A549 (cell line): ENCODE data around the gene TRPM4. TPM values are rescaled to one million over a fixed set of nuclear protein-coding genes. Genes with fewer than 3 reads are reported as not detected.
"Not testable (repeated sequence)": the region's sequence is repeated elsewhere in the genome, so short reads cannot be mapped to it uniquely, and the experiment has no call there.

Source experiments
- ATAC-seq, 2 experiments: fragments of 200-7000 bp in 1 of 2; fragments of >200 bp in 1 of 2; cut with Nextera tagmentation in 1 of 2; cut with Tn5 transposase in 1 of 2; 3 replicates each; pipeline versions ENCODE4 v1.8.0 to v1.9.1; 2018 to 2020; ENCODE audit warnings: mild to moderate bottlenecking in 1 of 2, moderate library complexity in 1 of 2
- CTCF ChIA-PET: fragments of 300-600 bp; sonication (Branson Sonifier 250); formaldehyde crosslinking; extraction: SDS; loops from one replicate; lab custom pipeline; 2021; ENCODE audit warnings: antibody characterized with exemption, inconsistent platforms; lab: Yijun Ruan, JAX
- POLR2A ChIA-PET: fragments of 350-600 bp; formaldehyde crosslinking; extraction: SDS; loops from one replicate; lab custom pipeline; 2021; ENCODE audit warnings: antibody characterized with exemption, inconsistent platforms; lab: Yijun Ruan, JAX
- DNase-seq, 2 experiments: peaks; one replicate each; pipeline versions ENCODE4 v3.0.0 to v3.0.0-alpha.2; 2011 to 2016; ENCODE audit warnings: low read depth in 1 of 2, low spot score in 1 of 2
- FAIRE-seq: peaks from 2 replicates; lab custom pipeline; 2011; peaks lifted over from hg19 to GRCh38; lab: Jason Lieb, UNC
- H3K27ac ChIP-seq, 2 experiments: fragments of >200 bp; sonication (Bioruptor Twin); formaldehyde crosslinking; 3 replicates each; pipeline ENCODE4 v1.5.1; 2016 to 2017
- H3K4me1 ChIP-seq: fragments of >200 bp; sonication (Bioruptor Twin); formaldehyde crosslinking; 3 replicates; pipeline ENCODE4 v1.6.1; 2016
- H3K4me2 ChIP-seq: fragments of >200 bp; sonication (Bioruptor Twin); formaldehyde crosslinking; 3 replicates; pipeline ENCODE4 v1.6.1; 2016
- H3K4me3 ChIP-seq: fragments of >200 bp; sonication (Bioruptor Twin); formaldehyde crosslinking; 3 replicates; pipeline ENCODE4 v1.5.1; 2016
- H3K9me3 ChIP-seq: fragments of >200 bp; sonication (Bioruptor Twin); formaldehyde crosslinking; 3 replicates; pipeline ENCODE4 v1.6.1; 2016
- BCL3 ChIP-seq: fragments of >200 bp; sonication (Bioruptor Twin); formaldehyde crosslinking; IDR thresholded peaks from 3 replicates; pipeline ENCODE4 v1.6.1; 2016
- BHLHE40 ChIP-seq: IDR thresholded peaks from 2 replicates; pipeline ENCODE4 v1.6.1; 2012; ENCODE audit warnings: low read depth, low read length, inconsistent platforms
- CHD4 ChIP-seq: fragments of 200-600 bp; sonication (generic); IDR thresholded peaks from 2 replicates; pipeline ENCODE4 v1.6.1; 2016; ENCODE audit warnings: antibody characterized with exemption, mild to moderate bottlenecking, borderline replicate concordance
- CTCF ChIP-seq: fragments of >200 bp; sonication (Bioruptor Twin); formaldehyde crosslinking; IDR thresholded peaks from 3 replicates; pipeline ENCODE4 v1.5.1; 2016
- ESRRA ChIP-seq: fragments of 150-350 bp; IDR thresholded peaks from 2 replicates; pipeline ENCODE4 v1.6.1; 2014; ENCODE audit warnings: mild to moderate bottlenecking, low read length, borderline replicate concordance
- FOSB ChIP-seq: fragments of 250-450 bp; sonication (Bioruptor Pico); IDR thresholded peaks from 2 replicates; pipeline ENCODE4 v1.5.0; 2020; ENCODE audit warnings: mild to moderate bottlenecking, moderate library complexity
- FOSL2 ChIP-seq, 2 experiments: fragments of 450-650 bp in 1 of 2; fragments of >200 bp in 1 of 2; sonication (Bioruptor Twin) in 1 of 2; formaldehyde crosslinking; IDR thresholded peaks; 2 replicates each; pipeline versions ENCODE4 v1.5.0 to v1.6.1; 2016 to 2020; ENCODE audit warnings: mild to moderate bottlenecking in 1 of 2, moderate library complexity in 1 of 2
- FOXS1 ChIP-seq: fragments of 250-450 bp; sonication (Bioruptor Pico); IDR thresholded peaks from 2 replicates; pipeline ENCODE4 v1.5.0; 2020; ENCODE audit warnings: mild to moderate bottlenecking, moderate library complexity
- HEYL ChIP-seq: fragments of 250-450 bp; sonication (Bioruptor Pico); IDR thresholded peaks from 2 replicates; pipeline ENCODE4 v1.8.0; 2021; ENCODE audit warnings: mild to moderate bottlenecking, moderate library complexity
- JUN ChIP-seq, 2 experiments: fragments of >200 bp; sonication (Bioruptor Twin); formaldehyde crosslinking; IDR thresholded peaks; 2 replicates in 1 of 2; 3 replicates in 1 of 2; pipeline ENCODE4 v1.6.1; 2016 to 2017
- KDM1A ChIP-seq: fragments of 200-600 bp; sonication (generic); IDR thresholded peaks from 2 replicates; pipeline ENCODE4 v1.6.1; 2016; ENCODE audit warnings: low read depth, mild to moderate bottlenecking
- MAFK ChIP-seq: fragments of 450-650 bp; IDR thresholded peaks from 2 replicates; pipeline ENCODE4 v1.6.1; 2014; ENCODE audit not compliant: partially characterized antibody
- MAZ ChIP-seq: fragments of 150-350 bp; IDR thresholded peaks from 2 replicates; pipeline ENCODE4 v1.6.1; 2014; ENCODE audit warnings: antibody characterized with exemption, low read depth, low read length, borderline replicate concordance
- MYC ChIP-seq: IDR thresholded peaks from 2 replicates; pipeline ENCODE4 v1.6.1; 2012; ENCODE audit warnings: mild to moderate bottlenecking, inconsistent platforms, low read length, improper control_type of control experiment, borderline replicate concordance
- RARB ChIP-seq: fragments of 250-450 bp; sonication (Bioruptor Pico); IDR thresholded peaks from 2 replicates; pipeline ENCODE4 v1.8.0; 2021; ENCODE audit warnings: mild to moderate bottlenecking, moderate library complexity
- TP53 ChIP-seq: fragments of 250-450 bp; sonication (Bioruptor Pico); IDR thresholded peaks from 2 replicates; pipeline ENCODE4 v1.5.0; 2021; ENCODE audit warnings: mild to moderate bottlenecking, moderate library complexity
- ZC3H11A ChIP-seq: fragments of 450-650 bp; IDR thresholded peaks from 2 replicates; pipeline ENCODE4 v1.6.1; 2014; ENCODE audit warnings: antibody characterized with exemption, mild to moderate bottlenecking
- ZSCAN20 ChIP-seq: fragments of 250-450 bp; sonication (Bioruptor Pico); IDR thresholded peaks from 2 replicates; pipeline ENCODE4 v1.8.0; 2022; ENCODE audit warnings: mild to moderate bottlenecking, moderate library complexity
- WGBS: methylation state at CpG from one replicate; pipeline ENCODE4 v1.1.6; 2017; ENCODE audit errors: missing lambda C conversion rate; 5-methylcytosine and 5-hydroxymethylcytosine counted together
- polyA plus RNA-seq, 4 experiments: library from polyadenylated mRNA; depleted of rRNA in 3 of 4; stranded (reverse); fragments of >200 nt; fragmentation: RNase III in 1 of 4; extraction: RNeasy Plus Mini Kit Qiagen cat#74134 plus additional on column Dnase treatment in 1 of 4; gene quantifications; 2 replicates in 3 of 4; 3 replicates in 1 of 4; pipeline ENCODE4 v1.2.3, GENCODE V29; 2011 to 2017
- TF ChIP-seq, protein P1 (sequence below): fragments of >200 bp; sonication (Bioruptor Twin); formaldehyde crosslinking; IDR thresholded peaks from 2 replicates; pipeline ENCODE4 v1.6.1; 2016
- TF ChIP-seq, protein P2 (sequence below): fragments of 450-650 bp; IDR thresholded peaks from 2 replicates; pipeline ENCODE4 v1.6.1; 2014; ENCODE audit warnings: antibody characterized with exemption

The TRPM4 gene
- polyA plus RNA-seq, 2 of the 4 experiments (the other 2 are of a cell fraction), result 4.7 to 9.1 TPM

DNA sequence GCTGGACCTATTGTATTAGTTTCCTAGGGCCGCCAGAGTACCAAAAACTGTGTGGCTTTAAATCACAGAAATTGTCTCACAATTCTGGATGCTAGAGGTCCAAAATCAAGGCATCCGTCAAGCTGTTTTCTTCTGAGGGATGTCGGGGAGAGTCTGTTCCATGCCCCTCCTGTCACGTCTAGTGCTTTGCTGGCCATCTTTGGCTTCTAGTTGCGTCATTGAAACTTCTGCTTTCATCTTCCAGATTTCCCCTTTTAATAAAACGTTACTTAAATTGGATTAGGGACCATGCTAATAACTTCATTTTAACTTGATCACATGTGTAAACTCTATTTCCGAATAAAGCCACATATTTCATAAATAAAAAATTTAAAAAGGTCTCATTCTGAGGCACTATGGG lies 47.5 kb downstream of the TRPM4 start:
- FAIRE-seq, result no peak
- no peak for ATAC-seq
- CTCF ChIA-PET, result interaction anchor here (0.9 to 6.0 kb wide), 6 partner anchors 21 to 107 kb away, joined by 3 to 25 read pairs (median 4); partner anchors contain the start of gene LIN7B

GRCh38 chr19:49209502-49209901 lies 51.9 kb downstream of the TRPM4 start:
- H3K9me3 ChIP-seq, H3K4me2 ChIP-seq, H3K4me1 ChIP-seq, FAIRE-seq, DNase-seq, POLR2A ChIA-PET, H3K27ac ChIP-seq, ATAC-seq, H3K4me3 ChIP-seq: not testable (repeated sequence)
- CTCF ChIA-PET, result interaction anchor here (1.1 to 6.0 kb wide), 13 partner anchors 9 to 422 kb away, joined by 4 to 81 read pairs (median 10); partner anchors contain the start of gene LIN7B
- 84% methylated on average over 4 of the region's 4 CpGs for WGBS

More for the DNA sequence above, 47.5 kb downstream of the TRPM4 start:
- POLR2A ChIA-PET, result no interaction called here
- TF ChIP-seq ESRRA (no peak), FOSB (CRISPR knock-in tag) (no peak), BHLHE40 (no peak), FOSL2 (IDR thresholded peaks at IDR 0.05) (no peak), FOSL2 (CRISPR knock-in tag; IDR thresholded peaks at IDR 0.05) (no peak), ZSCAN20 (CRISPR knock-in tag) (no peak), CHD4 (no peak), MAZ (no peak)
- TF ChIP-seq, protein P1, sequence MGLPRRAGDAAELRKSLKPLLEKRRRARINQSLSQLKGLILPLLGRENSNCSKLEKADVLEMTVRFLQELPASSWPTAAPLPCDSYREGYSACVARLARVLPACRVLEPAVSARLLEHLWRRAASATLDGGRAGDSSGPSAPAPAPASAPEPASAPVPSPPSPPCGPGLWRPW, result no peak
- no peak overlapping the region for H3K27ac ChIP-seq
- no peak overlapping the region for H3K4me3 ChIP-seq
- no peak overlapping the region for H3K4me2 ChIP-seq
- no peak for DNase-seq
- H3K4me1 ChIP-seq, result 0 out of 3 replicates have a peak, but pooled peaks cover 3% of the 10 kb centered on the region
- 89% methylated on average over 7 of the region's 7 CpGs for WGBS
- no peaks in the 10 kb centered on the region for H3K9me3 ChIP-seq

DNA sequence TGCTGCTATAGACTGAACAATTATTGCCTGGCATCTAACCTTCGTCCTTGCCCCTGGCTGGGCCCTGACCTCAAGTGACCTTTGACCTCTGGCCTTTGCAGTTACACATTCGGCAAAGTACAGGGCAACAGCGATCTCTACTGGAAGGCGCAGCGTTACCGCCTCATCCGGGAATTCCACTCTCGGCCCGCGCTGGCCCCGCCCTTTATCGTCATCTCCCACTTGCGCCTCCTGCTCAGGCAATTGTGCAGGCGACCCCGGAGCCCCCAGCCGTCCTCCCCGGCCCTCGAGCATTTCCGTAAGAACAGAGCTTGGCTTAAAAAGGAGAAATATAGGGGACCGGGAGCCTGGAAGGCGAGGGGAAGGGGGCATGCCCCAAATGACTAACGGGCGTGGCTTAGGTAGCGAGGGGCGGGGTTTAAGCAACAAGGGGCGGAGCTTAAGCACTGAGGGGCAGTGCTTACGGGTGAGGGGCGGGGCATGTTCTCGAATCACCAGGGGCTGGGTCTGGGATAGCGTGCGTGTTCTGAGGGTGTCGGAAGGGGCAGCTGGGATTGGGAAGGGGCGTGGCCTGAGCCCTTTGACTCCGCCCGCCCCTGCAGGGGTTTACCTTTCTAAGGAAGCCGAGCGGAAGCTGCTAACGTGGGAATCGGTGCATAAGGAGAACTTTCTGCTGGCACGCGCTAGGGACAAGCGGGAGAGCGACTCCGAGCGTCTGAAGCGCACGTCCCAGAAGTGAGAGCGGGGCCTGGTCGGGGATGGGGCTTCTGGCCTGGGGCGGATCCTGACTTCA lies 52.7 kb downstream of the TRPM4 start:
- no peak overlapping the region for H3K27ac ChIP-seq
- 87% methylated on average over 50 of the region's 50 CpGs for WGBS
- no peak overlapping the region for H3K4me3 ChIP-seq
- ChIA-PET CTCF (interaction anchor here (1.0 to 6.0 kb wide), 7 partner anchors 12 to 422 kb away, joined by 4 to 81 read pairs (median 6); no protein-coding TSS in a partner anchor), POLR2A (no interaction called here)
- FAIRE-seq, result no peak
- 0 out of 3 replicates have a peak, but pooled peaks cover 3% of the 10 kb centered on the region for H3K4me1 ChIP-seq
- DNase-seq, result peak in 1 of 2 experiments; percentile 69
- H3K9me3 ChIP-seq, result no peaks in the 10 kb centered on the region
- ATAC-seq, result peak; percentile 27 to 57; a peak in 3 of 6 replicates
- no peak overlapping the region for H3K4me2 ChIP-seq
- TF ChIP-seq HEYL (CRISPR knock-in tag) (no peak), ESRRA (peak; percentile 42; the same call in 1 of the 2 replicates)

- CTCF ChIA-PET, result interaction anchor here (1.0 to 7.2 kb wide), 7 partner anchors 13 to 136 kb away, joined by 4 to 93 read pairs (median 25); no protein-coding TSS in a partner anchor
- 92% methylated on average over 18 of the region's 19 CpGs for WGBS
- no peak overlapping the region for H3K4me3 ChIP-seq
- H3K27ac ChIP-seq, result no peak overlapping the region
- no peaks in the 10 kb centered on the region for H3K9me3 ChIP-seq
- ATAC-seq (no peak), FAIRE-seq (no peak)
- 0 out of 3 replicates have a peak, but pooled peaks cover 3% of the 10 kb centered on the region for H3K4me1 ChIP-seq
- no peak overlapping the region for H3K4me2 ChIP-seq
- TF ChIP-seq BHLHE40, result no peak
- no peak for TF ChIP-seq RARB (CRISPR knock-in tag)
- TF ChIP-seq MYC, result no peak
- no peak for TF ChIP-seq ZC3H11A
- TF ChIP-seq BCL3, result no peak
- no peak for TF ChIP-seq FOXS1 (CRISPR knock-in tag)
- TF ChIP-seq HEYL (CRISPR knock-in tag), result no peak
- TF ChIP-seq CTCF, result no peak
- TF ChIP-seq FOSL2 (IDR thresholded peaks at IDR 0.05), result no peak
- TF ChIP-seq FOSL2 (CRISPR knock-in tag; IDR thresholded peaks at IDR 0.05), result no peak
- no peak for TF ChIP-seq KDM1A
- TF ChIP-seq MAFK, result no peak
- TF ChIP-seq, protein P2, sequence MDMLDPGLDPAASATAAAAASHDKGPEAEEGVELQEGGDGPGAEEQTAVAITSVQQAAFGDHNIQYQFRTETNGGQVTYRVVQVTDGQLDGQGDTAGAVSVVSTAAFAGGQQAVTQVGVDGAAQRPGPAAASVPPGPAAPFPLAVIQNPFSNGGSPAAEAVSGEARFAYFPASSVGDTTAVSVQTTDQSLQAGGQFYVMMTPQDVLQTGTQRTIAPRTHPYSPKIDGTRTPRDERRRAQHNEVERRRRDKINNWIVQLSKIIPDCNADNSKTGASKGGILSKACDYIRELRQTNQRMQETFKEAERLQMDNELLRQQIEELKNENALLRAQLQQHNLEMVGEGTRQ, result no peak
- TF ChIP-seq TP53 (CRISPR knock-in tag), result no peak
- no peak for TF ChIP-seq JUN (IDR thresholded peaks at IDR 0.05)
- TF ChIP-seq, all 56 proteins: peak for 0
- POLR2A ChIA-PET, result no interaction called here
- no peak for DNase-seq
Observed at GRCh38 chr19:49210901-49211451, 53.4 kb downstream of the TRPM4 start.
